ENCODE results near the gene KDM1A.

KDM1A gene

GRCh38 chr1:23114424-23115079 lies 95.3 kb downstream of the KDM1A start:
- DNase-seq, result no peak

GRCh38 chr1:23116216-23116836 lies 97.1 kb downstream of the KDM1A start:
- no peak for DNase-seq

- DNase-seq, result no peak
These were observed 97.8 kb downstream of the KDM1A start for GRCh38 chr1:23116921-23117699.

- DNase-seq, result no peak
These were observed 99.1 kb downstream of the KDM1A start for GRCh38 chr1:23118407-23118806.

- peak; percentile 54 for DNase-seq
These were observed 99.9 kb downstream of the KDM1A start for GRCh38 chr1:23118957-23119792.

GRCh38 chr1:23120383-23120782 lies 101.1 kb downstream of the KDM1A start:
- no peak for DNase-seq

GRCh38 chr1:23122023-23122748 lies 102.9 kb downstream of the KDM1A start:
- no peak for DNase-seq

- no peak for DNase-seq
These were observed 103.5 kb downstream of the KDM1A start for GRCh38 chr1:23122796-23123195.

- no peak for DNase-seq
These were observed 104.3 kb downstream of the KDM1A start for GRCh38 chr1:23123528-23123927.

GRCh38 chr1:23124259-23125026 lies 105.2 kb downstream of the KDM1A start:
- no peak for DNase-seq

- no peak for DNase-seq
These were observed 106.2 kb downstream of the KDM1A start for GRCh38 chr1:23125489-23125888.

GRCh38 chr1:23126200-23126599 lies 106.9 kb downstream of the KDM1A start:
- DNase-seq, result no peak

GRCh38 chr1:23126801-23127200 lies 107.5 kb downstream of the KDM1A start:
- DNase-seq, result no peak

- DNase-seq, result no peak
These were observed 110.6 kb downstream of the KDM1A start for GRCh38 chr1:23129846-23130245.

GRCh38 chr1:23132033-23132432 lies 112.8 kb downstream of the KDM1A start:
- no peak for DNase-seq

All from stimulated activated CD4-positive, alpha-beta T cell treated with anti-CD3 and anti-CD28 coated beads, Interleukin-1b, Interleukin-23, amount 100 ng/mL, for 48 hours (primary cell).